NCI-H2227 treated with DMSO at 0.1 percent for 48 hours (cell line): ENCODE data around the gene PTPRJ.
"Not testable (repeated sequence)": the region's sequence is repeated elsewhere in the genome, so short reads cannot be mapped to it uniquely, and the experiment has no call there.

Source experiments
- DNase-seq: peaks from one replicate; lab custom pipeline; 2025; lab: John Stamatoyannopoulos, UW

PTPRJ gene

GRCh38 chr11:48018528-48019216 is 38.3 kb downstream of the PTPRJ start:
- DNase-seq: peak; percentile 37

GRCh38 chr11:48019217-48019584 is 38.8 kb downstream of the PTPRJ start:
- DNase-seq: peak; percentile 55

GRCh38 chr11:48019595-48019994 is 39.2 kb downstream of the PTPRJ start:
- no peak for DNase-seq

- DNase-seq: no peak
Observed at GRCh38 chr11:48020092-48020755, 39.9 kb downstream of the PTPRJ start.

- not testable (repeated sequence) for DNase-seq
Observed at GRCh38 chr11:48021201-48021820, 41.0 kb downstream of the PTPRJ start.

- DNase-seq: no peak
Observed at GRCh38 chr11:48022445-48022844, 42.1 kb downstream of the PTPRJ start.

GRCh38 chr11:48023608-48024007 is 43.2 kb downstream of the PTPRJ start:
- not testable (repeated sequence) for DNase-seq

- DNase-seq: no peak
Observed at GRCh38 chr11:48024635-48025071, 44.3 kb downstream of the PTPRJ start.

GRCh38 chr11:48025293-48025983 is 45.1 kb downstream of the PTPRJ start:
- DNase-seq: no peak

GRCh38 chr11:48025984-48026340 is 45.6 kb downstream of the PTPRJ start:
- DNase-seq: no peak

GRCh38 chr11:48028914-48029680 is 48.7 kb downstream of the PTPRJ start:
- DNase-seq: no peak

GRCh38 chr11:48029681-48030290 is 49.4 kb downstream of the PTPRJ start:
- DNase-seq: no peak

- no peak for DNase-seq
Observed at GRCh38 chr11:48031602-48032001, 51.2 kb downstream of the PTPRJ start.

- no peak for DNase-seq
Observed at GRCh38 chr11:48032721-48033120, 52.4 kb downstream of the PTPRJ start.

- no peak for DNase-seq
Observed at GRCh38 chr11:48033918-48034341, 53.6 kb downstream of the PTPRJ start.

GRCh38 chr11:48034926-48035871 is 54.8 kb downstream of the PTPRJ start:
- DNase-seq: no peak

GRCh38 chr11:48036011-48036410 is 55.7 kb downstream of the PTPRJ start:
- DNase-seq: no peak

- no peak for DNase-seq
Observed at GRCh38 chr11:48036466-48036865, 56.1 kb downstream of the PTPRJ start.

- DNase-seq: no peak
Observed at GRCh38 chr11:48037709-48038468, 57.5 kb downstream of the PTPRJ start.
